ENCODE results near the gene GLIPR2. TPM values are rescaled to one million over a fixed set of nuclear protein-coding genes. Genes with fewer than 3 reads are reported as not detected.

Gene GLIPR2
- total RNA-seq, 1 donor from 2014 or later, result 0.26 TPM

- no peak for TF ChIP-seq CTCF (IDR thresholded peaks at IDR 0.05; ENCODE audit: insufficient read depth, low read length, severe bottlenecking)
- Histone ChIP-seq H3K27me3 (ENCODE audit: control insufficient read depth, insufficient read depth, low read length) (no peaks in the 10 kb centered on the region), H3K36me3 (ENCODE audit: control insufficient read depth, insufficient read depth, low read length) (peaks cover 47% of the 10 kb centered on the region), H3K4me3 (ENCODE audit: low read depth, low read length) (no peak overlapping the region)
- DNase-seq (ENCODE audit: low read depth), result peak; percentile 30
- FAIRE-seq, result no peak
These were observed 70.5 kb downstream of the GLIPR2 start for GRCh38 chr9:36207016-36207415.

GRCh38 chr9:36207546-36208012, 71.0 kb downstream of the GLIPR2 start:
- FAIRE-seq, result no peak
- no peak for TF ChIP-seq CTCF (IDR thresholded peaks at IDR 0.05; ENCODE audit: insufficient read depth, low read length, severe bottlenecking)
- Histone ChIP-seq H3K27me3 (ENCODE audit: control insufficient read depth, insufficient read depth, low read length) (no peaks in the 10 kb centered on the region), H3K4me3 (ENCODE audit: low read depth, low read length) (no peak overlapping the region), H3K36me3 (ENCODE audit: control insufficient read depth, insufficient read depth, low read length) (peaks cover 47% of the 10 kb centered on the region)
- DNase-seq (ENCODE audit: low read depth), result peak; percentile 30

- no peaks in the 10 kb centered on the region for H3K27me3 ChIP-seq (ENCODE audit: control insufficient read depth, insufficient read depth, low read length)
- peak; percentile 58 for FAIRE-seq
- no peak for TF ChIP-seq CTCF (IDR thresholded peaks at IDR 0.05; ENCODE audit: insufficient read depth, low read length, severe bottlenecking)
- H3K4me3 ChIP-seq (ENCODE audit: low read depth, low read length), result no peak overlapping the region
- H3K36me3 ChIP-seq (ENCODE audit: control insufficient read depth, insufficient read depth, low read length), result peaks cover 45% of the 10 kb centered on the region
- DNase-seq (ENCODE audit: low read depth), result no peak
These were observed 72.2 kb downstream of the GLIPR2 start for GRCh38 chr9:36208521-36209253.

GRCh38 chr9:36210722-36211121, 74.2 kb downstream of the GLIPR2 start:
- no peaks in the 10 kb centered on the region for H3K27me3 ChIP-seq (ENCODE audit: control insufficient read depth, insufficient read depth, low read length)
- no peak for DNase-seq (ENCODE audit: low read depth)
- no peak for FAIRE-seq
- no peak overlapping the region for H3K4me3 ChIP-seq (ENCODE audit: low read depth, low read length)
- TF ChIP-seq CTCF (IDR thresholded peaks at IDR 0.05; ENCODE audit: insufficient read depth, low read length, severe bottlenecking), result no peak
- H3K36me3 ChIP-seq (ENCODE audit: control insufficient read depth, insufficient read depth, low read length), result peaks cover 33% of the 10 kb centered on the region

- no peak for TF ChIP-seq CTCF (IDR thresholded peaks at IDR 0.05; ENCODE audit: insufficient read depth, low read length, severe bottlenecking)
- FAIRE-seq, result no peak
- Histone ChIP-seq H3K4me3 (ENCODE audit: low read depth, low read length) (no peak overlapping the region), H3K27me3 (ENCODE audit: control insufficient read depth, insufficient read depth, low read length) (no peaks in the 10 kb centered on the region), H3K36me3 (ENCODE audit: control insufficient read depth, insufficient read depth, low read length) (peaks cover 30% of the 10 kb centered on the region)
- DNase-seq (ENCODE audit: low read depth), result no peak
These were observed 75.0 kb downstream of the GLIPR2 start for GRCh38 chr9:36211510-36211909.

- H3K36me3 ChIP-seq (ENCODE audit: control insufficient read depth, insufficient read depth, low read length), result peaks cover 27% of the 10 kb centered on the region
- no peak for TF ChIP-seq CTCF (IDR thresholded peaks at IDR 0.05; ENCODE audit: insufficient read depth, low read length, severe bottlenecking)
These were observed 76.9 kb downstream of the GLIPR2 start for GRCh38 chr9:36213387-36213786.

More at GRCh38 chr9:36213387-36213786, 76.9 kb downstream of the GLIPR2 start:
- no peaks in the 10 kb centered on the region for H3K27me3 ChIP-seq (ENCODE audit: control insufficient read depth, insufficient read depth, low read length)
- DNase-seq (ENCODE audit: low read depth) (no peak), FAIRE-seq (no peak)
- no peak overlapping the region for H3K4me3 ChIP-seq (ENCODE audit: low read depth, low read length)
